SK-N-MC (cell line): ENCODE data around the gene PRPF6.
A peak's percentile ranks its signal among the peaks of the same experiment; 100 is the strongest.

ENCODE experiments used
- DNase-seq: peaks from one replicate; pipeline ENCODE4 v3.0.0-alpha.2; 2011; ENCODE audit warnings: low read depth, low spot score
- H3K27ac ChIP-seq: fragments of 200-600 bp; sonication (generic); 2 replicates; pipeline ENCODE4 v1.5.1; 2016; ENCODE audit warnings: mixed run types
- H3K36me3 ChIP-seq: fragments of 200-600 bp; sonication (generic); 2 replicates; pipeline ENCODE4 v1.6.1; 2017; ENCODE audit warnings: antibody characterized with exemption, low read length, mixed read lengths; ENCODE audit not compliant: insufficient read depth
- H3K4me3 ChIP-seq: fragments of 200-600 bp; sonication (generic); 2 replicates; pipeline ENCODE4 v1.5.1; 2016
- H3K9ac ChIP-seq: fragments of 200-600 bp; sonication (generic); 2 replicates; pipeline ENCODE4 v1.8.0; 2017; ENCODE audit warnings: mixed run types, mixed read lengths; ENCODE audit not compliant: insufficient read length
- H3K9me3 ChIP-seq: fragments of 200-600 bp; sonication (generic); 2 replicates; pipeline ENCODE4 v1.6.1; 2017; ENCODE audit warnings: low read depth, mild to moderate bottlenecking, antibody characterized with exemption, low read length, moderate library complexity, mixed read lengths
- EZH2 ChIP-seq: fragments of 200-600 bp; sonication (generic); IDR thresholded peaks from one replicate; pipeline ENCODE4 v1.6.1; 2017; ENCODE audit warnings: antibody characterized with exemption
- FOXP2 ChIP-seq: optimal IDR thresholded peaks from 2 replicates; pipeline ENCODE3; 2011; ENCODE audit warnings: mild to moderate bottlenecking, moderate library complexity; ENCODE audit not compliant: insufficient read depth; ENCODE audit errors: extremely low read length, control extremely low read depth
- POLR2AphosphoS5 ChIP-seq: IDR thresholded peaks from 2 replicates; pipeline ENCODE4 v1.6.1; 2012; ENCODE audit warnings: mild to moderate bottlenecking, low read depth, low read length, borderline replicate concordance

The PRPF6 gene

DNA sequence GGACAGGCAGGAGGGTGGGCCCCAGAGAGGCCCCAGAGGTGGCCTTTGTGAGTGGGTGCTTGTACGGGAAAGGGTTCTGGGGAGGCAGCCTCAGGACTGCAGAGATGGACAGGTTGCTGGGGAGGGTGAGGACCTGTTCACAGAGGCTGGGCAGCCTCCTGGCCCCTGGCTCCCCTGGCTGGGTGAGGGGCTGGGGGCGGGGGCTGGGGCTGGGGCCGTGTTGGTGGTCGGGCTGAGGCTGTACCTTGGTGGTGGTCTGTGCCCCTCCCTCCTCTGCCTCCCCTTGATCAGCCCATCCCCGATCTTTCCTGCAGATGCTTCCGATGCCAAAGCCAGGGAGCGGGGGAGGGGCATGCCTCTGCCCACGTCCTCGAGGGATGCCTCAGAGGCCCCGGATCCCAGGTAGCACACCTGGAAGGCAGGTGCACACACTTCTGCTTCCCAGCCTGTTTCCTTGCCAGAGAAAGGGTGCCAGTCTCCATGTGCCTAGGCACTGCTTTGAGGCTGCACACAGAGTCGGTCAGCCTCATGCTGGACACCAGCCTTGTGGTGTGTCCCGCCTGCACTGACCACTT is 86.9 kb downstream of the PRPF6 start:
- TF ChIP-seq EZH2: no peak
- no peak for TF ChIP-seq FOXP2
- TF ChIP-seq POLR2AphosphoS5: no peak
- no peaks in the 10 kb centered on the region for H3K9me3 ChIP-seq
- H3K27ac ChIP-seq: no peak overlapping the region
- no peaks in the 10 kb centered on the region for H3K36me3 ChIP-seq
- no peak overlapping the region for H3K4me3 ChIP-seq
- H3K9ac ChIP-seq: no peak overlapping the region
- no peak for DNase-seq

DNA sequence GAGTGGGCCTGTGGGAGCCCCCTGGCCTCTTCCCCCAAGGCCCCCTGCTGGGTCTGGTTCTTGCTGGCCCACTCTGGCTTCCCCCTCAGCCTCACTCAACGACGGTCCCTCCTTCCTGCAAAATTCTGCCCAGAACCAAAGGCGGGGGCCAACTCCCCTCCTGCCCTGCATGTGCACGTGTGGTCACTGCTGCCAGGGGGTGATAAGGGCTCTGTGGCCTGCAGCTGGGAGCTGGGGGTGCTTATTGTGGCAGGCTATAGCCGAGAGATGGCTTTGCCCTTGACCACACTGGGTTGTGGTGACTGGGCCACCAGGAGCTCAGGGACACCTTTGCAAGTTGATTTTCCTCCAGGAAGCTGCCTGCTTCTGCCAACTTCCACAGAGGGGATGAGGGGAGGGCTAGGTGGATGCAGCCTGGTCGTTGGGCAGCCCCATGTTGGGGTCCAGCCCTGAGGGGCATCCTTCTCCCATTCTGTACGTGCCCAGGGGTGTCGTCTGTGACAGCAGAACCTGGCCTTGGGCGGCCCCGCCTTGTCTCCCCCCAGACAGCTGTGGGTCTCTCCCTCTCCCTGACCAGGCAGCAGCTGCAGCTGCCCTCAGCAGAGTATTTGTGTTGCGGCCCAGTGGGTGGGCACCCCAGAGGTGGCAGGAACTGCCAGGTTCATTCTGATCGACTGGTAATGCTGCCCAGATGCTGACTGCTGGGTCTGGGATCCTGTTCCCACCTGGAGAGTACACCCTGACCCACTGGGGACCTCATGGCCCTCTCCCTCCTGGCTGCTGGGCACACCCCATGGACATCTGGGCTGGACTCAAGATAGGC is 87.7 kb downstream of the PRPF6 start:
- DNase-seq: no peak
- Histone ChIP-seq H3K9me3 (no peaks in the 10 kb centered on the region), H3K27ac (no peak overlapping the region), H3K9ac (no peak overlapping the region), H3K4me3 (no peak overlapping the region), H3K36me3 (no peaks in the 10 kb centered on the region)
- TF ChIP-seq EZH2: no peak
- TF ChIP-seq FOXP2: no peak
- no peak for TF ChIP-seq POLR2AphosphoS5

DNA sequence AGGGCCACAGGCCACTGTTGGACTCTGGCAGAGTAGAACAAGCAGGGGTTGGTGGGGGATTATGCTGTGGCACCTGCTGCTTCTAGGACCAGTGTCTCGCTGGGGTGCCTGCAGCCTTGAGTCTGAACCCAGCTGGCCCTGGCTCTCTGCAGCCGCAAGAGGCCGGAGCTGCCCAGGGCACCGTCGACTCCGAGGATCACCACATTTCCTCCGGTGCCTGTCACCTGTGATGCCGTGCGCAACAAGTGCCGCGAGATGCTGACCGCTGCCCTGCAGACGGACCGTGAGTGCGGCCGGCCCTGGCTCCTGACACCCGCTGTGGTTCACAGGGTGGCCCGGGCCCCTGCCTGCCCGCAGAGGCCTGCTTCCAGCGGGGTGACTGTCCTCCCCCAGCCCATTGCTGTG is 88.3 kb downstream of the PRPF6 start:
- no peak for DNase-seq
- Histone ChIP-seq H3K9me3 (no peaks in the 10 kb centered on the region), H3K4me3 (no peak overlapping the region), H3K27ac (no peak overlapping the region), H3K36me3 (no peaks in the 10 kb centered on the region), H3K9ac (no peak overlapping the region)
- TF ChIP-seq EZH2: no peak
- no peak for TF ChIP-seq FOXP2
- TF ChIP-seq POLR2AphosphoS5: no peak

DNA sequence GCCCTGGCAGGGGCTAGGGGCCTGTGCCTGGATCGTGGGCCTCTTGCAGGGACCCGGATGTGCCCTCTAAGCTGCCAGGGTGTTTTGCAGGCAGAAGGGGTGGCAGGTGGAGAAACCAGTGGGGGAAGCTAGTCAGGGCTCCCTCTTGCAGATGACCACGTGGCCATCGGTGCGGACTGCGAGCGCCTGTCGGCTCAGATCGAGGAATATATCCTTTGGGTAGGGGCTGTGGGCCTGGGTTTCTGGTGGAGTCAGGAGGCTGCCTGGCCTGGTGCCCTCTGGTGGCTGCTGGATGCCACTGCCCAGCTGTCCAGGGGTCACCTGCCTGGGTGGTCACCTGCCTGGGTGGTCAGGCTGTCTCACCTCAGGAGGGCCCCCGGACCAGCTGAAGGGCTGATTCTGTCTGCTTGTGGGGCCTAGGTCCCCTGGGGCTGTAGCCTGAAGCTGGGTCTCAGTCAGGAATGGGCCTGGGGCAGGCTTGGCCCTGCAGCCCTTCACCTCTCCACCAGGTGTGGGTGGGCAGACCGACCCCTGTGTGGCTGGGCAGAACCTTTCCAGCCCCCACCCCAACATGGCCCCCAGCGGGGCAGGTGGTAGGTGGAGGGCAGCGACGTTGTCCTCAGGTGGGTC is 88.8 kb downstream of the PRPF6 start:
- no peak overlapping the region for H3K27ac ChIP-seq
- H3K4me3 ChIP-seq: no peak overlapping the region
- no peak overlapping the region for H3K9ac ChIP-seq
- H3K9me3 ChIP-seq: no peaks in the 10 kb centered on the region
- no peak for DNase-seq
- H3K36me3 ChIP-seq: no peaks in the 10 kb centered on the region
- TF ChIP-seq EZH2 (no peak), POLR2AphosphoS5 (no peak), FOXP2 (no peak)

DNA sequence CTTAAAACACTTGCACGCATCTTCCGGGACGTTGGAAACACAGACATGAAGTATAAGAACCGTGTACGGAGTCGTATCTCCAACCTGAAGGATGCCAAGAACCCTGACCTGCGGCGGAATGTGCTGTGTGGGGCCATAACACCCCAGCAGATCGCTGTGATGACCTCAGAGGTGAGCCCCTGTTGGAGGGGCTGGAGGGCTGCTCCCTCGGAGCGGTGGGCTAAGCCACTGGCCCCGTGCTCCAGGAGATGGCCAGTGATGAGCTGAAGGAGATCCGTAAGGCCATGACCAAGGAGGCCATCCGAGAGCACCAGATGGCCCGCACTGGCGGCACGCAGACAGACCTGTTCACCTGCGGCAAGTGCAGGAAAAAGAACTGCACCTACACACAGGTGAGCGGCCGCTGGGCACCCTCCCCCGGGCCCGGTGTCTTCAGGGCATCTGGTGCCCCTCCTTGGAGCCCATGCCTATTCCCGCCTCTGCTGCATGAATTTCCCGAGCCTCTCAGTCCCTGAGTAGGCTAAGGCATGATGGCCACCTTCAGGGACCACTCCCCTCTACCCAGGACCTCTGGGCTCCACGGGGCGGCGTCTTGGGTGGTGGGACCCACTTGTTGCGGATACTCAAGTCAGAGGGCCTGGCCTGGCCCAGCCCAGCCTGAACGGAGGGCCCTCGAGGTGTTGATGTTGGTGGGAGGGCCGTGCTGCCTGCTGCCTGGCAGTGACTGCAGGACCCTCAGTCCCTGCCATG is 89.5 kb downstream of the PRPF6 start:
- no peak for TF ChIP-seq FOXP2
- TF ChIP-seq POLR2AphosphoS5: no peak
- TF ChIP-seq EZH2: no peak
- no peak overlapping the region for H3K9ac ChIP-seq
- H3K27ac ChIP-seq: no peak overlapping the region
- DNase-seq: no peak
- no peaks in the 10 kb centered on the region for H3K9me3 ChIP-seq
- H3K4me3 ChIP-seq: no peak overlapping the region
- H3K36me3 ChIP-seq: no peaks in the 10 kb centered on the region

DNA sequence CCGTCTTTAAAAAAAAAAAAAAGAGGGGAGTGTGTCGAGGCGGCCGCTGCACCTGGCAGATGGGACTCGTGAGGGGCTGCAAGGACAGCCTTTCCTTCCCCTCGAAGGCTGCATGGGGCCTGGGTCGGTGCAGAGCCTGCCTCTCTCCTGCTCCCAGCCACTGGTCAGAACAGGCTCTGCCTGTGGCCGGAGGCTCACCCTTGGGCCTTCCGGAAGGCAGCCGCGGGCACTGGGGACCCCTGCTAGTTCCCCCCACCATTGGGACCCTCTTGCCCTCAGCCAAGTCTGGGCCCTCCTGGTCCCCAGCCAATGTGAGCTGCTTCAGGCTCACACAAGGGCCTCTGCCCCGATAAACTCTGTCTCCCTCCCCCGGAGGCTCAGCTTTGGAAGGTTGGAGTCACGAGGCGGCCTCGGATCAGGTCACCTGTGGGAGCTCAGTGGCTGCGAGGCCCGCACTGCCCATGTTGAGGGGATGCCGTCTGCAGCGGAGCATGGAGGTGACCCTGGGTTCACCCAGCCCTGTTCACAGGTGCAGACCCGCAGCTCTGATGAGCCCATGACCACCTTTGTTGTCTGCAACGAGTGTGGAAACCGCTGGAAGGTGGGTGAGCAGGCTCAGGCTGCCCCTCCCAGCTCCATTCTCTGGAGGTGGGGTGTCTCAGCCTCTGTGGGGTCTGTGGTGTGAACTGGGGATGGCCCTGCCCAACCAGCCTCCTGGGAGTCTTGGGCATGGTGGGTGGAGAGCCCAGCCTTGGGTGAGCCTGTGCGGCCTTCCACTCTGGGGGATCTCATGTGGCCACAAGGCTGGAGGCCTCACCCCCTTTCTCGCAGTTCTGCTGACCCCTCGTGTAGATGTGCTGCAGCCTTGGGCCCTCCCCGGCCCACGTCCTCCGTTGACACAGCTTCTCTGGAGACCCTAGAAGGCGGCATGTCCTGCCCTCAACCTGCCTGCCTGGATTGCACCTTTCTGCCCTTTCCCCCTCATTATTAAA is 90.7 kb downstream of the PRPF6 start:
- Histone ChIP-seq H3K27ac (no peak overlapping the region), H3K4me3 (no peak overlapping the region), H3K9ac (no peak overlapping the region), H3K9me3 (no peaks in the 10 kb centered on the region), H3K36me3 (no peaks in the 10 kb centered on the region)
- no peak for DNase-seq
- TF ChIP-seq POLR2AphosphoS5: 0 out of 2 replicates have a peak, but pooled peaks have one; percentile 26
- no peak for TF ChIP-seq EZH2
- no peak for TF ChIP-seq FOXP2

DNA sequence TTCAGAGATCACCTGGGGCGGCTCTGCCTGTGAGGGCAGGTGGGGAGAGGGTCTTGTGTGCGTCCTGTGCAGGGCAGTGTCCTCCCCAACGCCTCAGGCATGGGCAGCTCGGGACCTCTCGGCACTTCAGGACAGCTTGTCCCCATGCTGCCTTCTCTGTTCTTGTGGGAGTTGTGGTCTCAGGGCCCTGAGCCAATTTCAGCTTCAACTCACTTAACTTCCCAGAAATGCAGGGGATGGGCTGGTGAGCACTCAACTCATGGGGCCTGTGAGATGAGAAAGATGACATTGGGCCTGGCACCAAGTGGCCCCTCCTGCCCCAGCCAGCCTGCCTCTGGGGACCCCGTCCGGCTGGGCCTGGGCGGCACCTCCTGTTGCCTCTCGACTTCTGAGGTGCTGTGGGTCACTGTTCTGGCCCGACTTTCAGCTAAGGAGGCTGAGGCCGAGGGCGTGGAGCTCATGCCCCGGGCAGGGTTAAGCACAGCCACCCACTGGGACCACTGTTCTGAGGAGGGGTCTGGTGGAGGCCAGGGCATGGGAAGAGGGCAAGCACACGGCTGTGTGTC is 91.6 kb downstream of the PRPF6 start:
- no peak for TF ChIP-seq EZH2
- TF ChIP-seq POLR2AphosphoS5: 0 out of 2 replicates have a peak, but pooled peaks have one; percentile 6
- H3K9me3 ChIP-seq: no peaks in the 10 kb centered on the region
- no peaks in the 10 kb centered on the region for H3K36me3 ChIP-seq
- DNase-seq: no peak
- H3K27ac ChIP-seq: no peak overlapping the region
- no peak overlapping the region for H3K9ac ChIP-seq
- H3K4me3 ChIP-seq: no peak overlapping the region
